ENCODE data around the gene PNMA6E.

Gene PNMA6E

DNA sequence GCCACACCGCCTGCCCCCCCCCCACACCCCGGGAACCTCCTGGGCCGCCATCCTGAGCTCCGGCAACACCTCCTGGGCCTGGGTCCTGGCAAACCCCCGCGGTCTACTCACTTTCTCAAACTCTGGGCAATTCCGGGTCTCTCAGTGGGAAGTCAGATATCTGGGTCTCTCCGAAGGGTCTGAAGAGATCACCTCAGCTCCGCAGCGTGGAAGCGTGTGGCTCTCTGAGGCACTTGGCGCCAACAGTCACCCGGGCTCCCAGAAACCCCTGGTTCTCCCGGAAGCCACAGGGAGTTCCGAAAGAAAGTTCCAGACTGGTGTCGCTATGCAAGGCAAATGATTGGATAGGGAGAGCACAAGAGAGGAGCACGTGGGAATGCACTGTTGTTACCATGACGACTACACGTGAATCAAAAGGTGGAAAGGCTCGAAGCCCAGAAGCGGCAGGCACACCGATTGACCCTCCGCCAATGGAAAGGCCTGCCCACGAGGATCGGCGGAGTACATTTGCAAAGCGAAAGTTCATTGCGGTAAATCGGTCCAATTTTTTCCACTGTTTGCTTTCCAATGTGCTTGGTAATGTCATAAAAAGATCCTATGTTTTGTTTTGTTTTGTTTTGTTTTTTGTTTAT is at the start of gene PNMA6E:
TSS of gene PNMA6E (minus strand) at position 218 of the 632 bp plus-strand sequence. CDS start 2,501 bp downstream, outside the sequence.
- DNase-seq = no peak

DNA sequence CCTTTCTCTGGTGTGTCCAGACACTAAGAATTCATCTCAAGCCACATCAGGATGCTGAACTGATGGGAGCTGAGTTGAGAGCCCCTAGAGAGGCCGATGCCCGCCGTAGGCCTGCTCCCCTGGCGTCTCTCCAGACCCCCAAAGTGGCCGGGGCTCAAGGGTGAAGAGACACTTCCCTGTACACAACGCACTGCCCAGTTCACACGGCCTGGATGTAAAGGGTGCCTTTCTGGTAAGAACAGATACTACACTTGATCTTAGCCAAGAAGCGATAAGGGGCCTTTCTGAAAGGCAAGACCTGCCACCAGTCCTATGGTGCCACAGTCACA is 49.8 kb upstream of the PNMA6E start:
- DNase-seq = no peak

DNA sequence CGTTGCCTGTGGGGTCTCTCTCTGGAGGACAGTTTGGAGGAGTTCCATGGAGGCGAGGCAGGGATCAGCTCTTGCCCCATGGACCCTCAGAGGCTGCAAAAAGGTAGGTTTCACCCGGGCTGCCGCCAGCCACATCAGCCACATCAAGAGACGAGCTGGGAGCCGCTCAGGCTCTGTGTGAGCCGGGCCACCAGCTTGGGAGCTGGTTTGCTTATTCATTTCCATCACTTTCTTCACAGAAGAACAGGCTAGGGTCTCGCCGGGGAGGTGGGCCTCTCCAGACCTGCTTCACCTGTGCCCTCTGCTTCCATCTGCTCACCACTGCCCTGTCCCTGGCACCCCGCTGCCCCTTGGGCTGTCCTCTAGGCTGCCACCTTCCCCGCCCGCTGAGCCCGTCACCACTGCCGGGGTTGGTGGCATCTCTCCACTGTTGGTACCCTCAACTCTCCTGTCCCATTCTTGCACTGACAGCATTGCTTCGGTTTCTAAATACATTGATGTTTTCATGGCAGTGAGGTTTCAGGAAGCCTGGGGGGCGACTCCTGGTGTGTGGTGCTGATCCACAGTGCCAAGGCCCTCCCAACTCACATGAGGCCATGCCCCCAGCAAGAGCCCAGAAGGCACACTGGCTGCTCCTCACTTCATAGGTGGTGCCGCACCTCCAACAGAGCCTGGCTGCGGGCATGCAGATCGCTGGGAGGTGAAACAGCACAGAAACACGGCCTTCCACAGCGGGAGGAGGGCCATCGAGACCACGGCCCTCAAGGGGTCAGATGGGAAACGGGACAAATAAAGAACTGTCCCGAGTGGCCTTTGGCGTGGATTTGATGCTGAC is 49.2 kb upstream of the PNMA6E start:
- no peak for DNase-seq

DNA sequence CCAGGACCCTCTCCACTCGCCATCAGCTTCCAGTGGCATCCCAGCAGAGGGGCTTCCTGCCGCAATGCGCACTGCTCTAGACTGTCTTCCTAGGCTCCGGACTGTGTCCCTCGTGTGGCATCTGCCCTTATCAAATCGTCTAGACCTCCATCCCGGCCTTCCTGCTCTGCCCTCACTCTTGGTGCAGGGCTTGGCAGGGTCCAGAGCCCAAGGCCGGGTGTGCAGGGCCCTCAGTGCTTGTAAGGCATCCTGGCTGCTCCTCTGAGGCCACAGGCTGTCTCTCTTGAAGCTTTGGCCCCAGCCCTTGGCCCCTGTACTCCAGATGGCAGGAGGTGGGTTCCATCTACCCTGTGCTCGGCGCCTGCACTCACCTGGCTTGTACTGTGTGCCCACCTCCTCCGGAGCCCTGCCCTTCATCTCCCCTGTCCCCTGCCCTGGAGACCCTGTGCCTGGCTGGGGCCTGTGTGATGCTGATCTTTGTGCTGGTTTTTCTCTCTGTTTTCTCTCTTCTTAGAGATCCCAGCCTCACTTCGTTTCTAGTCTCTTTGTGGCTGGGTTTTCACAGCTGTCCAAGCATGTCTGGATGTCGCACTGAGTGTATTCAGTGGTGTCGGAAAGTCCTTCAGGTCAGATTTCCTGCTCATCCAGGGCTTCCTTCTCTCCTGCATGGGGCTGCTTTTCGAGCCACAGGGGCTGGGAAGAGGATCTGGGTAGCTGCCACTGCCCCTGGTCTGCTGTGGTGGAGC is 48.4 kb upstream of the PNMA6E start:
- no peak for DNase-seq

DNA sequence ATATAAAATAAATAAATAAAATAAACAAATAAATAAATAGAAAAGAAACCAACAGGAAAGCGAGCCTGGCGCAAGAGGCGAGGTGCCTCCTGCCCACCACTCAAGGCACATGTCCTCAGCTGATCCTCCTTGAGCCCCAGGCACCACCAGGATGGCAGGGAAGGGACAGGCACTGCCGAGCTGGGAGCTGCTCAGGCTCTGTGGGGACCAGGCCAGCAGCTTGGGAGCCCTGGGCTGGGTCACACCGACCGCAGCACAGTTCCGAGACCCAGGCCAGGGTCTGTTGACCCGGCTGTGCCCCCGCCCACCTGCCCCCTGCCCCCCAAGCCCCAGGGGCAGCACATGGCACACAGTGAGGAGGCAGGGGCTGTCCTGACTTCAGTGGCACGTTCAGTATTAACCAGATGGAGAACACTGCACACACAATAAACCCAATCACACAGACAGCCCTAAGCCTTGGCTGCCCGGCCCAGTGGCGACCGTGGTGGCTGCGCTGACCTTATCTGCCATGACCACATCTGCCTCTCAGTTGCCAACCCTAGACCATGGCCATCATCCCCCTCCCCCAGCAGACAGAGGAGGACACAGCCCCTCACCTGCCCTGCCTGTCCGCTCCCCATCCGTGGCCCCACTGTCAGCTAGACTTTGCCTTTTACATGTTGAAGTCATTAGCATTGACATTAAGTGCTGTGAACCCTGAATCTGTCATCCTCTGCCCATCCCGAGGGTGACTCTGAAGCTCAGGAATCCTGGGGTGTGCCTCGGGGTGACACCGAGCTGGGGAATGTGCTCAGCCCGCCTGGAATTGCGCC is 47.6 kb upstream of the PNMA6E start:
- DNase-seq = no peak

DNA sequence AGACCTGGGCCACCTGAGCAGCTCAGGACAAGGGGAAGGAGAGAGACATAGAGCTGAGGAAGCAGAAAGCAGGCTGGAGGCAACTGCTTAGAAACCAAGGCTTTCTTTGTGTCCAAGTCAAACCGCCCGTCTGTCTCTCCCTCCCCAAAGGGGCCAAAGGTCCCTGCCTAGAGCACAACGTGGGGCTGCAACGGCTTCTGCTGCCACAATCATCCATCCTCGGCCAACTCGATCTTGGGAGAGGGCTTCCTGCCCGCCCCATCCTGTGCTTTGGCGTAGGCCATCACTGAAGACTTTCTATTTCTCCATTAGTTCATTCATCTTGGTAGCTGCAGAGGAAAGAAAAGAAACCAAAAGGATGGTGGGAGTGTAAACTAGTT is 46.4 kb upstream of the PNMA6E start:
- DNase-seq = no peak

DNA sequence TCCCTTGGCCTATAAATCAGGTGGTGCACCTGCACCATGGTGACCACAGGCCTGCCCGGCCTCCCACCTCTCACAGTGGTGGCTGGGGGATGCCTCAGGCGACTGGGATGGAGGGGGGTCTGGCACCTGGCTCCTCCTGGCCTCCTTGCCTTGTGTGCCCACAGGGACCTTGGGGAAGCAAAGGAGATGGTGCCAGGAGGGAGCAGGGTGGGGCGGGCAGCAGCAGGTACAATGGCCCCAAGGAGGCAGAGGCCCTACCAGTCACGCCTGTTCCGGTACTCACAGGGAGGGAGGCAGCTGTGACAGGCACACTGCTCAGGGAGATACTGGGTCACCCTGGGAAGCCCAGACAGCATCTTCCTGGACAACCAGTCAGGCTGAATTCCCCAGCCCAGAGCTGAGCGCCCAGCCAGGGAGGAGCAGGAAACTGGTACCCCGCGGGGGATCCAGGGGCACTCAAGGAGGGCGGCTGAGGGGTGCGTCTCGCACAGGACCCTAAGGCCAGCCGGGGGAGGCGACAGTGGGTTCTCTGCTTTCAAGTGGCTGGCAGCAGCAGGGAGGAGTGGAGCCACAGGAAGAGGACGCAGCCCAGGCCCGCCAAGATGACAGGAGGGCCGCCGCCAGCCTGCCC is 45.9 kb upstream of the PNMA6E start:
- DNase-seq = no peak

DNA sequence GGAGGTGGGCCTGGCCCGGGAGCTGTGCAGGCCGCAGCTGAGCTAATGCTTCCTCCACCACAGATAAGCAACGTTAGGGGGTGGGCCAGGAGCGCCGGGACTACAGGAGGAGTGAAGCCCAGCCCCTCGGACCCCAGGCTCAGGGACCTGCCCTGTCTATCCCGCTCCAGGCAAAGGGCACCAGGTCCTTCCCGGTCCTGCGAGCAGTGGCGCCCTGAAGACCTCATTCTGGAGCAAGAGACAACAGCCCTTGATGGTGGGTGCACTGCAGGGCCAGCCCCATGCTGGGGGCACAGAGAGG is 45.4 kb upstream of the PNMA6E start:
- DNase-seq = no peak

DNA sequence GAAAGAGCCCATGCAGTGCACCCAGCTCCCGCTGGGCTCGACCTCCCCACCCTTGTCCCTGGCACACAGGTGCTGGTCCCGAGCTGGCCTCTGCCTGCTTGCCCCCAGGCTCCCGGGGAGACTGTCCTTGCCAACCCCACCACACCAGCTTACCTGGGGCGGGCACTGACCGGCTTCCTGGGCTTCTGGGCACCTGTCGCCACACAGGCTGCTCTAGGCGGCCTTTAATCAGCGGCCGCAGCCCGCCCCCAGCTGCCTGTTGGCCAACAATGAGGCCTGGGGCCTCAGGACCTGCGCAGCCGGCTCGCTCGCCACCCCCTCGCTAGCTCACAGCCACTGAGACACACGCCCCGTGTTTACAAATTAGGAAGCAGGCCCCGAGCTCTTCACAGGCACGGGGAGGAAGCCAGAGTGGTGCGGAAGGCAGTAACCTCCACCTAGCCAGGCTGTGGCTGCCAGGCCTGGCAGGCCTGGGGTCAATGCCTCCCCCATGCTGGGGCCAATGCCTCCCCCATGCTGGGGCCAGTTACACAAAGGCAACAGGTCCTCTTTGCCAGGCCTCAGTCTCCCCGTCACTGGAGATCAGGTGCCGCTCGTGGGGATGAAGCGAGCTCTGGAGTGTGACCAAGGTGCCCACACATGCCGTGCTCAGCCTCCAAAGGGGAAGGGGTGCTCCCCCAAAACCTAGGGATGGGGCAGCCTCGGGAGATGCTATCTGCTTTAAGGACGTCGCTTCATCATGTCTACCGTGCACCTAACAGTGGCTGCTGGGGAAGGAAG is 44.9 kb upstream of the PNMA6E start, which contains the start of gene TREX2:
TSS of gene TREX2 (minus strand) at position 201 of the 780 bp plus-strand sequence. CDS start 626 bp downstream, outside the sequence.
- no peak for DNase-seq

DNA sequence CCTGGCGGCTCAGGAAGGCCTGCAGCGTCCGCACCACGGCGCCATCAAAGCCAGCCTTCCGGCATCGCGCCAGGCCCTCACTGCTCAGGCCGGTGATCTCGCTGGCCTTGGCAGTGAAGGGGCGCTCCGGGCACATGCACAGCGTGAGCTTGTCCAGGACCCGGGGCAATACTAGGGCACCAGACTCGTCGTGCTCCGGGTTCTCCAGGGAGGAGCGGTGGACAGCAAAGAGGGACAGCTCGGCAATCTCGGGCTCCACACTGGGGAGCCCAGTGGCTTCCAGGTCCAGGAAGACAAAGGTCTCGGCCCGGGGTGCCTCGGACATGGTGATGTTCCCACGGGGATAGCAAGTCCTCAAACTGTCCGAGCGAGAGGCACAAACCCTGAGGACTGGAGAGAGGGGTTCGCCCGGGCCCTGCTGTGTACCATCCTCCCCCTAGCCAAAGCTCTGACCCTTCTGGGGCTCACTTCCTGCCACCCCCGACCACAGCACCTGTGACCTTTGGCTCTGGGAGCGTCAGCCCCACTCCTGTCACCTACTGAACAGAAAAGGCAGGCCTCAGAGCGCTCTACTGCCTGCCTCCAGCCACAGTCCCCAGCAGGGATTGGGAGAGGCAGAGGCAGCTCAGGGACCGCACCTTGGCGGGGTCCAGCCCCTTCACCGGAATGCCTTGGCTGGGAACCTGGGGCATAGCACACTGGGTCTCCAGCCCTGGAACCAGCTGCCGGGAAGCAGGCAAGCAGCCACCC is 44.1 kb upstream of the PNMA6E start:
- DNase-seq = no peak

DNA sequence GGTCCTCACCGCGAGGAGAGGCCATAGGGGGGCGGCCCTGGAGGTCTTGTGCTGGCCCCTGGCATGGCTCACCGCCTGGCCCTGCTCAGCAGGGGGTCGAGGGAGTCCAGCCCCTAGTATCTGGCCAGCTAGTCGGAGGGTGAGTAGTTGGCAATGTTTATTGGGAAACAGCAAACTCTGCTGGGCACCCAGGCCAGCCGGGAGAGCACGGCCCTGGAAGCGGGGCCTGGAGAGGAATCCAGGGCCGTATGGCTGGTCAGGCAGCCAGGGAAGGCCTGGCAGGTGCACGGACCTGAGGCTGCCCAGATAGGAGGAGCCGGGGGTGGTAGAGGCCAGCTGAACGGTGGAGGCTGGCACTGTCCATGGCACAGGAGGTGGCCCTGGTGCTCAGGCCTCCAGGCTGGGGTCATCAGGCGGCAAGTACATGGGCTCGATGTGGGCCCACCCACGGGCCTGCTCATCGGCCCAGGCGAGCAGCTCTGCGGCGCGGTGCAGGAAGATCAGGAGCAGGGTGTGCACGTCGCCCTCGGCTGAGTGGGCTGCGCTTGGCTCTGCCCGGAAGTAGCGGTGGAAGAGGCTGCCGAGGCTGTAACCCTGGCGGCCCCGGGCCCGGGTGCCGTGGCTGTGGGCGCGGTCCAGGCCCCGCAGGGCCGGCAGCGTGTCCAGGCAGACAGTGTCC is 43.3 kb upstream of the PNMA6E start:
- DNase-seq = no peak

DNA sequence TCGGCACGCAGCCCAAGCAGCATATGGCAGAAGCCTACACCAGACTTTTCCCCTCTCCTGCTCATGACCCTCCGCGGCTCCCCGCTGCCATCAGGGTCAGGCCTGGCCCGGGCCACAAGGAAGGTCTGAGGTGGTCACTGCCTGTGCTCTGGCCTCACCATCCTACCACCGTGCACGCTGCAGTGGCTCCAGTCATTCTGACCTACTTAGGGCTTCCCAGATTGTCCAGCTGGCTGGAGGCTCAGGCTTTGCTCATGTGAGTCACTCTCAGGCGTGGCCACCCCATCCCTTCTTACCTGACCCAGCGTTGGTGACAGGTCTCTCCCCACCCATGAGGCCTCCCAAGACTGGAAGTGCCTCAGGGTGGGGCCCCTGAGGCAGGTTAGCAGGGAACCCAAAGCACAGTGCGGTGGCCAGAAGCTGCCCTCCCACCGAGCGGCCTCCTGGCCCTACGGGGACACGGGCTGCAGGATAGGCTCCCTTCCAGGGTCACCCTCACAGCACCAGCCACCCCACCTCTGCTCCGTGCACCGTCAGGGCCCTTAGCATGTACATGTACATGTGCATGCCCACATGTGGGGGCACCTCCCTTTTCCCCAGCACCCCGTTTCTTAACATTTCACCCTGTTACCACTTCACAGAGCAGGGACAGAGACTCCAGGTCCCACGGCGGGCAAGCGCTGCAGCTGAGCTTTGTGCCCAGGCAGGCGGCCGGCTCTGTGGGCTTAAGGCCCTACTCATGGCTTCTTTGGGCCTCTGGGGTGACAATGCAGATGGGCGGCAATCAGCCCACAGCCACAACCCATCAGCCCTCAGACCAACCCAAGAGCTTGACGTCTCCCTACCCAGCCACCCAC is 42.6 kb upstream of the PNMA6E start:
- DNase-seq = no peak

DNA sequence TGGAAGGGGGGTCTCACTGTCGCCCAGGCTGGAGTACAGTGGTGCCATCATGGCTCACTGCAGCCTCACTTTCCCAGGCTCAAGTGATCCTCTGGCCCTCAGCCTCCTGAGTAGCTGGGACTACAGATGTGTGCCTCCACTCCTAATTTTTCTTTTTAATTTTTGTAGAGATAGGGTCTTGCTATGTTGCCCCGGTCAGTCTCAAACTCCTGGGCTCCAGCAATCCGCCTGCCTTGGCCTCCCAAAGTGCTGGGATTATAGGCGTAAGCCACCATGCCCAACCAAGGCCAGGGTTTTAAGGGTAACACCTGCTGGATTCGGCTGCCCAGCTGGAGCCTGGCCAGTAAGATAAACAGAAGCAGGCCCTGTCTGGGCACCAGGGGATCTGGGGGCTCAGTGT is 41.3 kb upstream of the PNMA6E start:
- DNase-seq = no peak

DNA sequence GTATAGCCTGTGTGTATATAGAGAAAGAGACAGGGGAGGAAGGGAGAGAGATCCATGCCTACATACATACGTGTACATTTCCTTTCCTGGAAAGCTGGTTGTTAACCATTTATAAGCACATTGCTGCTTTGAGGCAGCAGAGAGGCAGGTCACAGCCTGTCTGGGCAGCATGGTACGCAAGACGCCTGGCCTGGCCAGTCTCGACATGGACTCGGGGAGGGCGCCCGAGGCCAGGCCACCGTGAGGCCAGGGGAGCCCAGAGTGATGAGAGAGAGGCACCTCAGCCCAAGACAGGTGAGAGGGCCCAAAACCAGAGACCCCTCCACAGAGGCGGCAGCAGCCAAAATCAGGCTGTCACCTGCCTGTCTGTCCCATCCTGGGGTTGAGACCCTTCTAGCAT is 40.8 kb upstream of the PNMA6E start:
- DNase-seq = no peak

DNA sequence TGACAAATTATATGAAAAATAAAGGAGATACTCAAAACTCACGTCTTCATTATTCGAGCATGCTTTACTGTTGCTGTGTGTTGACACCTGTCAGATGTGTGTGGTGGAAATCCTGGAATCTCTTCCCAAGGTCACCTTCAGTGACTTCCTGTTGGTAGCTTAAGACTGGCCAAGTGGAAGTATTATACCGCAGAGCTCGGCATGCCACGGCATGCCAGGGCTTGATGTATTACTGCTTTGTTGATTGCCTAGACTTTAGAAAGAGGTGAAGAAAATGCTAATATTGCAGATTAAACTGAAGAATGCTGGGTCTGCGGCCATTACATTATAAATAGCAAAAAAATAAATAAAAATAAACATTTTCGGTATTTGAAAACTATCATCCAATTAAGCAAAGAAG is 40.1 kb upstream of the PNMA6E start:
- DNase-seq = no peak

DNA sequence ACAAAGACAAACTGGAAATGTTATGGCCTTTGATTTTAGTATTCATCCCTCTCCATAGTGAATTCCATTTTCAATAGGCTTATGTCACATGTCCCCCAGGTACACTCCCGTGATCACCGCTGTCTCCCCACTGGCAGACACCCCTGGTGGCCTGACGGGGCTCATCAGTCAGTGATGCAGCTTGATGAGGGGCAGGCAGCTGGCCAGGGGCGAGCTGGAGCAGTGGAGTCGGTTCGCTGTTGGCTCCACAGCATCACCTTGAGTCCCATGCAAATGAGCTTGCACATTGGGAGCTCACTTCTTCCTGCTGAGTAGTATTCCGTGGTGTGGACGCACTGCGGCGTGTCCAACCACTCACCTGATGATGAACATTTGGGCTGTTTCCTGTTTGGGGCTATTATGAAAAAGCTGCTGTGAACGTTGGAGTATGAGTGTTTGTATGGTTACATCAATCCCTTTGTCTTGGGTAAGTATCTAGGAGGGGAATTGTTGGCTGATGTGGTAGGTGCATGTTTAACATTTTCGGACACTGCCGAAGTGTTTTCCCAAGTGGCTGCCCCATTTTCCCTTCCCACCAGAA is 39.5 kb upstream of the PNMA6E start:
- no peak for DNase-seq

DNA sequence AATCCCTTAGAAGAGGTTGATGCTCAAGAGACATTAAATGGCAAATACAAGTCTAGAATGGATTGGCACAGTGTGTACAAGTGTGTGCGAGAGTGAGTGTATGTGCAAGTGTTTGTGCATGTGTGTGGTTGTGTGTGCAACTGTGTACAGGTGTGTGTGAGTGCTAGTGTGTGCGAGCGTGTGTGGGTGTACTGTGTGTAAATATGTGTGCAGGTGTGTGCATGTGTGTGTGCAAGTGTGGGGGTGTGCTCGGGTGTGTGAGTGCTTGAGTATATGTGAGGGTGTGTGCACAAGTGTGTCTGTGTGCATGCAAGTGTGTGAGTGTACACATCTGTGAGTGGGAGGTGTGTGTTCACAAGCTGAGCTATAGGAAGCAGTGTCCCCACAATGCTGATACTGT is 38.8 kb upstream of the PNMA6E start:
- DNase-seq = no peak

DNA sequence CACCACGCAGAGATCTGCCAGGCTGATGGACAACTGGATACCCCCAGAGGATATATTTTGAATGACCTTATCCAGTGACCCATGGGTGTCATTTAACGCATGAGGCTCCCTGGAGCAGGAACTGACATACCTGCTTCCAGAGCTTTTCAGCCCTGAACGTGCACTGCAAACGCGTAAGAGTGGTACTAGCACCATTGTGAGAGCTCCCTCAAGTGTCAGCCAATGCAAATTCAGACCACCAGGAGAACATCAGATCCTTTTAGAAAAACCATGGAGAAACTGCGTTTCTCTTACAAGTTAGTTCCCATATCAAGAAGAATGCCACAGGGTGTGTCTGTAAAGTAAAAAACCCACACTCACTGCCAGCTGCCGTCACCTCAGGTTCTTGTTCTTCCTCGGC is 37.4 kb upstream of the PNMA6E start:
- peak in 1 of 2 experiments; percentile 8 for DNase-seq

DNA sequence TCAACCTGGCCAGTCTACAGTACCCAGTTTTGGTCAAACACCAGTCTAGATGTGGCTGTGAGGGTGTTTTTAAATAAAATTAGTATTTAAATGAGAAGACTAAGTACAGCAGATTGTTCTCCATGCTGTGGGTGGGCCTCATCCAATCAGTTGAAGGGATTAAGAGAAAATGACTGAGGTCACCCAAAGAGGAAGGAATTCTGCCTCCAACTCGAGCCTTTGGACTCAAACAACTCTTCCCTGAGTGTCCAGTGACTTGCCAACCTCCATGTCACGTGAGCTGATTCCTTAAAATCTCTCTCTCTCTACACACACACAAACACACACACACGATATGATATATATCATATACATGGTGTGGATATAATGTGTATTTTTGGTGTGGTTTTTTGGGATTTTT is 34.7 kb upstream of the PNMA6E start:
- no peak for DNase-seq
